ENCODE measurements around the gene ETV5. TPM values are rescaled to one million over a fixed set of nuclear protein-coding genes. Genes with fewer than 3 reads are reported as not detected.

The ETV5 gene
- total RNA-seq, 1 donor from 2014 or later: 10.0 TPM

DNA sequence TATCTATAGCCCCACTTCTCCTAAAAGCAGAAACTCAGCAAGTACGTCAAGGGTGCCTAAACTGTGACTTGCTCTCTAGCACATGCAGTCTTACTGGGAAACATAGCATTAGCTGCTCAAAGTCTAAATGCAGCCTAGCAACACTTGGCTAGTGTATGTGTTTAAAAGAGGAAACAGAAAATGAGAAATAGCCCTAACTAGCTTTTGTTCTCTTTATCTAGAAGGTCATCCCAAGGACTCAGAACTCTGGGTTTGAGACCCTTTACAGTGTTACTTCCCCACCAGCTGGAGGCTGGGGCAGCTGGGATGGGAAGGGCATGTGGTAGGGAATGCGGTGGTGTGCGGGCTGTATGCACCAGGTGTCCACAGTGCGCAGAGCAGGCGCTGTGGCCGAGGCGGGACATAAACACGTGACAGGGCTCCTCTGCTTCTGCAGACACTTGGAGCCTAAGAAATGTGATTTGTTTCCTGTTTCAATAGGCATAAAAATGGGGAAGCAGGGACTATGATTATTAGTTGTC is 13.3 kb downstream of the ETV5 start:
- DNase-seq (ENCODE audit: low spot score): no peak

DNA sequence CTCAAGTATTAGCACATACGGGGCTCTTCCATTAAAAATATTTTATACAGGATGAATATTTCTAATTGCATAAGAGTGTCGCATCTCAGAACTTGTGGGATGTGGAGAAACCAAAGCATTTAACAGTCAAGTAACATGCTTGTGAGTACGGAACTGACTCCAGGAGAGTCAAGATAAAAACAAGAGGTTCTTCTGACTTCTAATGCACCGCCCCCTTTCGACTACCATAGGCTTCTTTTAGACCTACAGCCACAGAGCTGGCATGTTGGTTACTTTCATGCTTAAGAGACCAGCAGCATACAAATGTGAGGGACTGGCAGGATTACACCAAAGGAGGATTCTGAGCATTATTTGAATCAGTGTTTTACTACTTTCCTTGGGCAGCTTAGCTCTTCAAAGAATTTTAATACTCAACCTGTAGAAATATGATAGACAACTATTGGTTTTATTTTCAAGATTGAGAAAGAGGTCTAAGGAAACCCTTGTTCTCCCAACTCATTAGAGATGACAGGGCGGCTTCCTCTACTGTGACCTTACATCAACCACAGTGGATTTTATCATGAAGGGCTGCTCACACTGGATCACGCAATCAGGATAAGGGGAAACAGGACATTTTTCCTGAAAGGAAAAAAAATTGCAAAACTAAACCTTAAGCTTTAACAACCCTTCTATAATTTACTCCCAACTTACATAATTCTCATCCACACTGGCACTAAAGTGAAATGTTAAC is 14.0 kb downstream of the ETV5 start:
- no peak for DNase-seq (ENCODE audit: low spot score)

DNA sequence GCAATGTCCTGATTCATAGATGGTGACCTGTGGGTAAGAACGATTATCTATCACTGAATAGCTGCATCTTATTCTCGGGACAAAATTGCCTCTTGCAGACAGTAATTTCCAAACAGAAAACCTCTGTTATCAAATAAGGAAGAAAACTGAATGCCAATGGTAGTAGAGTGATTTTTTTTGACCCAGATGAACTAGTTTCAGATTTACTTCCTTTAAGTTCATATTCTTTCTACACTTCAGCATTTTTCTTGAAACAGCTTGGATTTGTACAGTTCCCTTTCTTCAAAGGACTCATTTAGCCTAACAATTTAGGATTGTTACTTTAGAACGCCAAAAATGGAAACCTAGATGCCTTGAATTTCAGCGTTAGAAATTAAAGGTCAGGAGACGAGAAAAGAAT is 14.6 kb downstream of the ETV5 start:
- DNase-seq (ENCODE audit: low spot score): no peak

DNA sequence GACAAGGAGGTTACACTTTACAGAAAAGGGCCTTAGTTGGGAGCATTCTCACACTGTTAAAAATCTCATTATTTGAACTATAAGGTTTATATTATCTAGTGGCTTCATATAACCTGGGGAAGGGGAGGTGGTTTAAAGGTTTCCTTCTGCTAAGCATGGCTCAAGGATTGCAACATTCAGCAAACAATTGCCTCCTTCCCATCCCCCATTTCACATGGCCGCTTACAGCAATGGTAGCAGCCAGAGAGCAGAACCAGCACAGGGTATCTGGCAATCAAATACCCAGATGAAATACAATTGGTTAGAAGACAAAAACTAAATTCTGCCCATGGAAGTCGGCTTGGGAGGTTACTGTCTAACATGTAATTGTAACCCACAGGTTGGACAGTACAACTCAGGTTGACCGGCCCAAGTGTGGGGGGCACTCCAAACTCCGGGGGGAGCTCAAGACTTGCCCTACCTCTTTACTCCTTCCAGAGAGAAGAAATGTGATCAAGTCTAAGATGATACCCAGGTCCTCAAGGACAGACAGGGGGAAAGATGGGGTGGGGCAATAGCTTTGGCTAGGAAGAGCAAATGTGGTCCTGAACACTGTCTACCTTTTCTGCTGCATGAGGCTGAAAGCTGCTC is 15.5 kb downstream of the ETV5 start:
- DNase-seq (ENCODE audit: low spot score): no peak

GRCh38 chr3:186092360-186093070 is 16.4 kb downstream of the ETV5 start:
- DNase-seq (ENCODE audit: low spot score): no peak

- no peak for DNase-seq (ENCODE audit: low spot score)
Measured at GRCh38 chr3:186090901-186091300, 18.0 kb downstream of the ETV5 start.

DNA sequence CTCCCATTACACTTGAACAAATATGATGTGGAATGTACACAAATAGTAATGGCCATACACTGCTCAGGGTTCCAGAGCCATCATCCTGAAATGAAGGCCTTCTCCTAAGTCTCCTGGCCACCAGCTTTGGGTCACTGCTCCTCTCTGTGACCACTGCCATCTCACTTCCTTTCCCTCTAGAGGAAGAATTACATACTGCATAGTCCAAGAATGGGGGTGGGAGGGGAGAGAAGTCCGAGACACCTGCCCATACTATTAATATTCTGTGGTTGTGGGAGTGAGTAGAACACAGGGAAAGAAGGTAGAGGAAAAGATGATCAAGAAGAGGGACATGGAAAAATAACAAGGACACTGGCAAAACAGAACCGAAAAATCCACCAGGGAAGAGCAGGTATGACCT is 20.6 kb downstream of the ETV5 start:
- DNase-seq (ENCODE audit: low spot score): no peak

- no peak for DNase-seq (ENCODE audit: low spot score)
Measured at GRCh38 chr3:186084264-186084663, 24.6 kb downstream of the ETV5 start.

DNA sequence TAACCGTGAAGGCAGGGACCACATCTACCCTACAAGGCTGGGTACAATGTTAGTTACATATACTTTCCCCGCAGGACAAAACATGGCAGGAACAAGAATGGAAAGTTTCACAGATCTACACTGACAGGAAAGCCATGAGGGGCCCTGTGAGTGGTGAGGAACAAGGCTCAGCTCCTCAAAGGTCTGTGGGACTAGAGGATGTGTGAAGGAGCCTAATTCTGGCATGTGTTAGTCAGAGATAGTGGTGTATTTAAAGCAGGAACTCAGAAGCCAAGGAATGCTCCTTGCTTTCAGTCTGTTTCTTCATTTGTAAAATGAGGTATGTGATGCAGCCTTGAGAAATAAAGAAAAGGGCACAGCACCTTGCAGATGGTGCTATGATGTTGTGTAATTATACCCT is 25.1 kb downstream of the ETV5 start:
- no peak for DNase-seq (ENCODE audit: low spot score)

DNA sequence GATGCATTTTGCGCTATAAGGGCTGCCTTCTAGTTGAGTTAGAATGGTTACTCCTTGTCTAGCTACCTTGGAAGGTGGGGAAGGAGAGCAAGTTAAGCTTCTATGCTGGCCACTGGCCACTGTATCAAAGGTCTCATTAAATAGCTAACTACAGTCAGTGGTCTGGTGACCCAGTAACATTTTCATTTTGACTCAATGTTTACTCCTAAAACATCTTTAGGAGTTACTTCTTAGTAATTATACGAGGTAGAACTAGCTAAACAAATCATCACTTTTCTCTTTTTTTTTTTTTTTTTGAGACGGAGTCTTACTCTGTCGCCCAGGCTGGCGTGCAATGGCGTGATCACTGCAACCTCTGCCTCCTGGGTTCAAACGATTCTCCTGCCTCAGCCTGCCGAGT is 26.7 kb downstream of the ETV5 start:
- no peak for DNase-seq (ENCODE audit: low spot score)

DNA sequence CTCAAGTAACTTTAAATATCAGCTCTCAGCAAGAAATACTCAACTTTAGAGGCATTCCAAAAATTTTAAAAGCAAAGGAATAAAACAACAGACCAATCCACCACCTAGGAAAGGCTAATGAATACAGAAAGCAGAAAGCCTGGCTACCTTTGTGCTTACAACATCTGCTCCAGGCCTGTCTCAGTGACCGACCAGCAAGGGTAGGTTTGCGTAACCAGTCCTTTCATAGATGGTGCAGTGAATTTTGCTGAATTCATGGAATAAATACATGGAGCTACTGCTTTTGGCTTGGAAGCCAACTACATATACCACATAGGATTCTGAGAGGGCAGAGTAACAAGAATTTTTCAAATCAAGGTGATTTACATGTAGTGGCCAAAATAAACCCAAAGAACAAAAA is 27.2 kb downstream of the ETV5 start:
- DNase-seq (ENCODE audit: low spot score): no peak

DNA sequence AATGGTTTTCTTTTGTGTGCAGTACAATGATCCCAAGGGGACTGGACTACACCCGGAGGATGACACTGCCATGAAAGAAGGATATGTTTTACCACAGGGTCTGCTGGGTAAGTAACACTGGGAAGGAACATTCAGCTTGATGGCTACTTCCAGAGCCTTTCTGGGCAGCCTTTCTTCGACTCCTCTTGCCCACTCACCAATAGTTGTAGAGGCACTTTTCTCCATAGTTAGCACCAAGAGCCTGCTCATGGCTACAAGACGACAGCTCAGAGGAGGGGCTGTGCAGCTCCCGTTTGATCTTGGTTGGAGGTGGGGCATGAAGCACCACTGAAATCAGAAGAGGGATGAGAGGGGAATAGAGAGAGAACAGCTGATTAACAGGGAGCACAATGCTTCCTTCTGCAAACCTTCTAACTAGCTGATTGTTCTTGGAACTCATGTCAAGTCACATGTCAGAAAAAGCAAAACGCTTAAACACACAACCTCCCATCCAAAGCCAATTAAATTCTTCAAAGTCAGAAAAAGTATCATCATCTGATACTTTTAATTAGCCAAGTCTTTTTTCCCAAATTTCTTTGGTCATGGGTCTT is 27.9 kb downstream of the ETV5 start:
- no peak for DNase-seq (ENCODE audit: low spot score)

GRCh38 chr3:186079925-186080324 is 29.0 kb downstream of the ETV5 start:
- no peak for DNase-seq (ENCODE audit: low spot score)

GRCh38 chr3:186077466-186077865 is 31.4 kb downstream of the ETV5 start:
- no peak for DNase-seq (ENCODE audit: low spot score)

DNA sequence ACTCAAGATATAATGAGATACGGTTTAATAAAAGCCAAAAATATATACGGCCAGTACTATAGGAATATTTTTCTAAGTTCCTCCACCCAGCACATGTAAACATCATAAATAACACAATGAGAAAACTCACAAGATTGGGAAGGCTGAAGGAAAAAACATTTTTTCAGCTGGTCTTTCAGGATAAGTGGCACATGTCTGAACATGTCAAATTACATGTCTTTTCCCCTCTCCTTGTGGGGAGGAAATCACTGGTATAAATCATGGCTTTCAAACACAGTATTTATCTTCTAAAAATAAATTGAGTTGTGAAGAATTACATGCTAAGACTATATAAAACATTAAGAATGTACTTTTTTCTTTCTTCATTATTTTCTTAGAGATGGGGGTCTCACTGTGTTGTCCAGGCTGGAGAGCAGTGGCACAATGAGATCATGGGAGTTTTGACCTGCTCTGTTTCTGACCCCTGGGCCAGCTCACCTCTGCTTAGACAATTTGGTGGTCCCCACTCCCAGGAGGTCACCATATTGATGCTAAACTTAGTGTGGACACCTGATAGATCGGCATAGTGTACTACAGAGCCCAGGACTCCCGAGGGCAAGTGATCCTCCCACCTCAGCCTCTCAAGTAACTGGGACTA is 32.8 kb downstream of the ETV5 start:
- no peak for DNase-seq (ENCODE audit: low spot score)

DNA sequence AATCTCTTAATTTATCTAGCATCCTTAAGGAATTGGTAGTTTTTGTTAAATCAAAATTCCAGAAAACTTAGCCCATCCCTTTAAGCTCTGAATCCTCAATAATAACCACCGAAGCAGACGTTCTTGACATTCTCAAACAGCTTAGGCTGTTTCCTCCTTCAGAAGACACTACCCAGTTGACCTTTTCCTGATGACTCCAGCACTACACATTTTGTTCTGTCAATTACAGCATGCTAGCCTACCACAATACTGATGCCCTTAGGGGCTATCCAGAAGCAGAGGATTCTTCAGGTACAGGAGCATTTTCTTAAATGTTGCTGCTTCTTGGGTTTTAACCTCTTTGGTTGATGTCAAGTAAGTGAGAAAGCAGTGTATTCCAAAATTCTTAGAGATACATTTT is 33.4 kb downstream of the ETV5 start:
- no peak for DNase-seq (ENCODE audit: low spot score)

- DNase-seq (ENCODE audit: low spot score): no peak
Measured at GRCh38 chr3:186073641-186074040, 35.2 kb downstream of the ETV5 start.

GRCh38 chr3:186070996-186071395 is 37.9 kb downstream of the ETV5 start:
- no peak for DNase-seq (ENCODE audit: low spot score)

- DNase-seq (ENCODE audit: low spot score): no peak
Measured at GRCh38 chr3:186070550-186070949, 38.3 kb downstream of the ETV5 start.

DNA sequence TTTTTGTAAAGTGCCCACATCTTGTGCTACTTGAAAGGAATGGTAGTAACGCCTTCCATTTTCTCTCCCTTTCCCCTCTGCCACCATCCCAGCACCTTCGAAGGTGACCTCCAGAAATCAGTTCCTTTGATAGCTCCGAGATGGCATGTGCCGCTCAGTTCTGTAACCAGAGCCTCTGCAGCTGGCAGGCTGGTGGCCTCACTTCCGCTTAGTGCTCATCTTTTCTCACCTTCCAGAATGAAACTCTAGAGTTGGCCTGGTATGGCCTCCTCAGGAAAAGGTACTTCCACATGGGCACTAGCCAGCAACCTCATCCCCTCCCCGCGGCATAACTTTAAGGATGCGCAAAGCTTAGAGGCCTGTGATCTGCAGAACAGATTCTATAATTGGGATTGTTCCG is 38.8 kb downstream of the ETV5 start:
- DNase-seq (ENCODE audit: low spot score): no peak

- DNase-seq (ENCODE audit: low spot score): no peak
Measured at GRCh38 chr3:186069199-186069598, 39.7 kb downstream of the ETV5 start.

GRCh38 chr3:186068243-186068552 is 40.7 kb downstream of the ETV5 start:
- DNase-seq (ENCODE audit: low spot score): no peak

All from ureter (tissue), 1 donor.